Measurements from ENCODE around the gene KMT2A.
"Not testable (repeated sequence)": the region's sequence is repeated elsewhere in the genome, so short reads cannot be mapped to it uniquely, and the experiment has no call there.

The KMT2A gene

GRCh38 chr11:118415062-118415738 is 21.1 kb upstream of the KMT2A start:
- H3K4me3 ChIP-seq (replicated peaks; ENCODE audit: low read depth, low read length), result no peak overlapping the region
- no peak for DNase-seq (ENCODE audit: extremely low read depth, insufficient read length)
- no peaks in the 10 kb centered on the region for H3K27me3 ChIP-seq (replicated peaks; ENCODE audit: control insufficient read depth, insufficient read depth, low read length)
- TF ChIP-seq, protein P1, sequence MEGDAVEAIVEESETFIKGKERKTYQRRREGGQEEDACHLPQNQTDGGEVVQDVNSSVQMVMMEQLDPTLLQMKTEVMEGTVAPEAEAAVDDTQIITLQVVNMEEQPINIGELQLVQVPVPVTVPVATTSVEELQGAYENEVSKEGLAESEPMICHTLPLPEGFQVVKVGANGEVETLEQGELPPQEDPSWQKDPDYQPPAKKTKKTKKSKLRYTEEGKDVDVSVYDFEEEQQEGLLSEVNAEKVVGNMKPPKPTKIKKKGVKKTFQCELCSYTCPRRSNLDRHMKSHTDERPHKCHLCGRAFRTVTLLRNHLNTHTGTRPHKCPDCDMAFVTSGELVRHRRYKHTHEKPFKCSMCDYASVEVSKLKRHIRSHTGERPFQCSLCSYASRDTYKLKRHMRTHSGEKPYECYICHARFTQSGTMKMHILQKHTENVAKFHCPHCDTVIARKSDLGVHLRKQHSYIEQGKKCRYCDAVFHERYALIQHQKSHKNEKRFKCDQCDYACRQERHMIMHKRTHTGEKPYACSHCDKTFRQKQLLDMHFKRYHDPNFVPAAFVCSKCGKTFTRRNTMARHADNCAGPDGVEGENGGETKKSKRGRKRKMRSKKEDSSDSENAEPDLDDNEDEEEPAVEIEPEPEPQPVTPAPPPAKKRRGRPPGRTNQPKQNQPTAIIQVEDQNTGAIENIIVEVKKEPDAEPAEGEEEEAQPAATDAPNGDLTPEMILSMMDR (IDR thresholded peaks at IDR 0.05; ENCODE audit: insufficient read depth, low read length, poor library complexity, severe bottlenecking), result no peak
- H3K36me3 ChIP-seq (ENCODE audit: control insufficient read depth, insufficient read depth, low read length), result no peaks in the 10 kb centered on the region

GRCh38 chr11:118415739-118416068 is 20.6 kb upstream of the KMT2A start:
- Histone ChIP-seq H3K27me3 (replicated peaks; ENCODE audit: control insufficient read depth, insufficient read depth, low read length) (no peaks in the 10 kb centered on the region), H3K4me3 (replicated peaks; ENCODE audit: low read depth, low read length) (no peak overlapping the region), H3K36me3 (ENCODE audit: control insufficient read depth, insufficient read depth, low read length) (no peaks in the 10 kb centered on the region)
- TF ChIP-seq, protein P1 (IDR thresholded peaks at IDR 0.05; ENCODE audit: insufficient read depth, low read length, poor library complexity, severe bottlenecking), result no peak
- DNase-seq (ENCODE audit: extremely low read depth, insufficient read length), result no peak

DNA sequence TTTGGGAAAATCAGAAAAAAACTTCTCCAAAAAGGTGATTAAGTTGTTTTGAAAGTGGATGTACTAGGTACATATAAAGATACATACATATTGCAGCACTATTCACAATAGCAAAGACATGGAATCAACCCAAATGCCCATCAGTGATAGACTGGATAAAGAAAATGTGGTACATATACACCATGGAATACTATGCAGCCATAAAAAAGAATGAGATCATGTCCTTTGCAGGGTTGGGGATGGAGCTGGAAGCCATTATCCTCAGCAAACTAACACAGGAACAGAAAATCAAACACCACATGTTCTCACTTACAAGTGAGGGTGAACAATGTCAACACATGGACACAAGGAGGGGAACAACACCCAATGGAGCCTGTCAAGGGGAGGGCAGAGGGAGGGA is 19.4 kb upstream of the KMT2A start:
- H3K27me3 ChIP-seq (replicated peaks; ENCODE audit: control insufficient read depth, insufficient read depth, low read length); DNase-seq (ENCODE audit: extremely low read depth, insufficient read length); H3K4me3 ChIP-seq (replicated peaks; ENCODE audit: low read depth, low read length); H3K36me3 ChIP-seq (ENCODE audit: control insufficient read depth, insufficient read depth, low read length): not testable (repeated sequence)

DNA sequence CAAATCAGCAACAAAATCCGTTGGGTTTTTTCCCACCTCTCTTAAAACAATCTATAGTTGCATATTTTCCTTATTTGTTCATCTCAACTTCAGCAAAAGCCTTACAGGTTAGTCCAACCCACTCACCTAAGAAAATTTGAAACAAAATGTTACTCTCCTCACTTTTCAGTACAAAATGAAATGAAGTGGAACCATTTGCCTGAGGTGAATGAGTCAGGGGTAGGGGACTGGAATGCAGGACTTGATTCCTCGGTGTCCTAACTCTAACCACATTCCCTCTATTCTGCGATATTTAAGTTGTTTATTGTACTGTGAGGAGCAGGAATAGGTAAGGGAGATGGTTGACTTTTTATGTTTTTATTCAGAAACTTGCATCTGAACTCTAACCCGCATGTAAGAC is 18.5 kb upstream of the KMT2A start:
- TF ChIP-seq, protein P1 (IDR thresholded peaks at IDR 0.05; ENCODE audit: insufficient read depth, low read length, poor library complexity, severe bottlenecking), result no peak
- DNase-seq (ENCODE audit: extremely low read depth, insufficient read length), result no peak
- H3K4me3 ChIP-seq (replicated peaks; ENCODE audit: low read depth, low read length), result no peak overlapping the region

GRCh38 chr11:118418766-118419165 is 17.5 kb upstream of the KMT2A start:
- no peaks in the 10 kb centered on the region for H3K27me3 ChIP-seq (replicated peaks; ENCODE audit: control insufficient read depth, insufficient read depth, low read length)
- TF ChIP-seq, protein P1 (IDR thresholded peaks at IDR 0.05; ENCODE audit: insufficient read depth, low read length, poor library complexity, severe bottlenecking), result no peak
- no peaks in the 10 kb centered on the region for H3K36me3 ChIP-seq (ENCODE audit: control insufficient read depth, insufficient read depth, low read length)
- DNase-seq (ENCODE audit: extremely low read depth, insufficient read length), result no peak
- H3K4me3 ChIP-seq (replicated peaks; ENCODE audit: low read depth, low read length), result no peak overlapping the region

More for the DNA sequence above, 18.5 kb upstream of the KMT2A start:
- no peaks in the 10 kb centered on the region for H3K36me3 ChIP-seq (ENCODE audit: control insufficient read depth, insufficient read depth, low read length)
- H3K27me3 ChIP-seq (replicated peaks; ENCODE audit: control insufficient read depth, insufficient read depth, low read length), result no peaks in the 10 kb centered on the region

DNA sequence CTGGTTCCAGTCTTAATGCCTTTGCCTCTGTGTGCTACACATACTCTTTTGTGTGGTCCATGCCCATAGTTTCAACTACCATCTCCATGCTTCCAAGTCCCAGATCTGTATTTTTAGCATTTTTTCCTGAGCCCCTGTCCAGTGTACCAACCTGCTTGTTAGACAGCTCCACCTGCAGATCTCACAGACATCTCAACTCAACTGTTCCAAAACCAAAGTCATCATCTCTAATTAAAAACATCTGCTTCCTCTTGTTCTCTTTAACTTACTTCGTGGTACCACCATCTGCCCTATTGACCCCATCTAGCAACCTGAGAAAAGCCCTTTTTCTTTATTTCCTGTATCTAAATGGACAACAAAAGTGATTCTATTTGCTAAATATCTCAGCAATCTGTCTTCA is 8.6 kb upstream of the KMT2A start:
- Histone ChIP-seq H3K4me3 (replicated peaks; ENCODE audit: low read depth, low read length) (no peak overlapping the region), H3K36me3 (ENCODE audit: control insufficient read depth, insufficient read depth, low read length) (no peaks in the 10 kb centered on the region), H3K27me3 (replicated peaks; ENCODE audit: control insufficient read depth, insufficient read depth, low read length) (no peaks in the 10 kb centered on the region)
- no peak for DNase-seq (ENCODE audit: extremely low read depth, insufficient read length)
- TF ChIP-seq, protein P1 (IDR thresholded peaks at IDR 0.05; ENCODE audit: insufficient read depth, low read length, poor library complexity, severe bottlenecking), result no peak

Data from GM06990 (cell line).